Lower leg skin (tissue), 4 donors: ENCODE data around the gene IFNAR2. TPM values are rescaled to one million over a fixed set of nuclear protein-coding genes. Genes with fewer than 3 reads are reported as not detected.
"Not testable (repeated sequence)": the region's sequence is repeated elsewhere in the genome, so short reads cannot be mapped to it uniquely, and the experiment has no call there.

Experiments used
- DNase-seq, 2 donors: peaks; one replicate each; pipeline ENCODE4 v3.0.0-alpha.2; 2019; ENCODE audit warnings: low spot score in 2 of 2
- H3K4me3 ChIP-seq: fragments of 200-600 bp; sonication (generic); 2 replicates; pipeline ENCODE4 v1.5.1; 2017; ENCODE audit warnings: mild to moderate bottlenecking, low read depth; ENCODE audit not compliant: poor library complexity, severe bottlenecking
- CTCF ChIP-seq, 3 donors: fragments of 450-650 bp; IDR thresholded peaks; one replicate each; pipeline ENCODE4 v1.5.1; 2016; ENCODE audit warnings: antibody characterized with exemption in 3 of 3, mild to moderate bottlenecking in 3 of 3, moderate library complexity in 2 of 3
- POLR2A ChIP-seq, 2 donors: fragments of 450-650 bp; IDR thresholded peaks; one replicate each; pipeline ENCODE4 v1.6.1; 2016 to 2017; ENCODE audit warnings: antibody characterized with exemption in 2 of 2, mild to moderate bottlenecking in 1 of 2, moderate library complexity in 1 of 2
- WGBS, 2 donors: methylation state at CpG; one replicate each; pipeline ENCODE4 v1.1.5; 2018; 5-methylcytosine and 5-hydroxymethylcytosine counted together
- intact Hi-C: fragments of 100-400 bp; cut with DNase I; formaldehyde crosslinking; loops from one replicate; pipeline ENCODE4 v1.15.0; 2023; ENCODE audit warnings: low total_unique reads
- total RNA-seq, 4 donors: library from RNA; depleted of rRNA; stranded (reverse); fragments of >200 nt; gene quantifications; one replicate each; pipeline ENCODE4 v1.1.0, GENCODE V29; 2016

The IFNAR2 gene
- total RNA-seq, 4 donors from 2014 or later, result 2.7 to 14.2 (median 2.9) TPM

DNA sequence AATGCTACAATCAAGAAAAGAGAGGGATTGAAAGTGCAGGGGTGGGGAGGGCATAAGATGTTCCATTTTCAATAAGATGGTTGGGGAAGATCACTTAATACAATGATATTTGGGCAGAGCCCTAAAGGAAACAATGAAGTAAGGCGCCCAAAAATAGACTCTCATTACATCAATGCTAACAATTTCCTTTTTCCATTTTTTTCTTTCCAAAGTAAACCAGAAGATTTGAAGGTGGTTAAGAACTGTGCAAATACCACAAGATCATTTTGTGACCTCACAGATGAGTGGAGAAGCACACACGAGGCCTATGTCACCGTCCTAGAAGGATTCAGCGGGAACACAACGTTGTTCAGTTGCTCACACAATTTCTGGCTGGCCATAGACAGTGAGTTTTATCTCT lies 16.8 kb downstream of the IFNAR2 start:
- TF ChIP-seq CTCF (IDR thresholded peaks at IDR 0.05), result no peak
- no peak for TF ChIP-seq POLR2A (IDR thresholded peaks at IDR 0.05)
- no peak for DNase-seq
- no peak overlapping the region for H3K4me3 ChIP-seq
- intact Hi-C loops, result no loop called here
- 87 to 93% methylated on average over 5 of the region's 5 CpGs for WGBS, 2 donors

DNA sequence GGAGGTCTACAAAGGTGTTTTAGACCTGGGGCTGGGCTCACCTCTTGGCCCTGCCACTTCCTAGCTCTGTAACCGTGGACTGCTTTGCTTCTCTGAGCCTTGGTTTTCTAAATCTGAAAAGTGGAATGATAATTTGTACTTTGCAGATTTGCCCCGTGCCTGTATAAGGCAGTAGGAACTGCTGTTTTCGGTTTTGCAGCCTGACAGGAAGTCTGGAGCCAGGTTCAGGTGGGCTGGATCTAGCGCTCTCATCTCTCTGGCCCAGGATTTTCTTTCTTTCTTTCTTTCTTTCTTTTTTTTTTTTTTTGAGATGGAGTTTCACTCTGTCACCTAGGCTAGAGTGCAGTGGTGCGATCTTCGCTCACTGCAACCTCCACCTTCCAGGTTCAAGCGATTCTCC lies 17.2 kb downstream of the IFNAR2 start:
- H3K4me3 ChIP-seq, result no peak overlapping the region
- no peak for DNase-seq
- WGBS, 2 donors, result 93 to 96% methylated on average over 7 of the region's 7 CpGs
- intact Hi-C loops, result no loop called here
- TF ChIP-seq CTCF (IDR thresholded peaks at IDR 0.05) (no peak), POLR2A (IDR thresholded peaks at IDR 0.05) (no peak)

- H3K4me3 ChIP-seq, result no peak overlapping the region
- no peak for TF ChIP-seq POLR2A (IDR thresholded peaks at IDR 0.05)
- intact Hi-C loops, result no loop called here
- no peak for DNase-seq
- 57 to 65% methylated on average over 6 of the region's 6 CpGs for WGBS, 2 donors
Measured at GRCh38 chr21:33247599-33247998, 17.9 kb downstream of the IFNAR2 start.

GRCh38 chr21:33249331-33250002 lies 19.7 kb downstream of the IFNAR2 start:
- WGBS, 2 donors, result 86 to 93% methylated on average over 7 of the region's 7 CpGs
- no peak for DNase-seq
- no peak for TF ChIP-seq CTCF (IDR thresholded peaks at IDR 0.05)
- intact Hi-C loops, result no loop called here
- H3K4me3 ChIP-seq, result no peak overlapping the region

DNA sequence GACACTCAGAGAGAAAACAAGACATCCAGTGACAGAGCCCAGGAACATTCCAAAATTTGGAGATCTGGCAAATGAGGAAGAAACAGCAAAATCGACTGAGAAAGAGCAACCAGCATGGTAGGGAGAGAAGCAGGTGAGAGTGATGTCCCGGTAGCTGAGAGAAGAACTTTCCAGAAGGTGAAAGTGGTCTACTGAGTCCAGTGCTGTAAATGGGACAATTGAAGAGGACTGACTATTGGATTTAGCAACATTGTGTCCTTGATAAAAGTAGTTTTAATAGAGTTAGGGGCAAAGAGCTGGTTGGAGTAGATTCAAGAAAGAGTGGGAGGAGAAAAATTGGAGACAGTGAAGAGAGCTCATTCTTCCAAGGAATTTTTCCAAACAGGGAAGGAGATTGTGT lies 21.4 kb downstream of the IFNAR2 start:
- TF ChIP-seq CTCF (IDR thresholded peaks at IDR 0.05), result no peak
- no peak for TF ChIP-seq POLR2A (IDR thresholded peaks at IDR 0.05)
- no peak overlapping the region for H3K4me3 ChIP-seq
- intact Hi-C loops, result no loop called here
- 88 to 91% methylated on average over 2 of the region's 2 CpGs for WGBS, 2 donors
- DNase-seq, result no peak

- H3K4me3 ChIP-seq, DNase-seq, intact Hi-C loops: not testable (repeated sequence)
- 91 to 93% methylated on average over 6 of the region's 6 CpGs for WGBS, 2 donors
Measured at GRCh38 chr21:33253382-33253781, 23.6 kb downstream of the IFNAR2 start.

DNA sequence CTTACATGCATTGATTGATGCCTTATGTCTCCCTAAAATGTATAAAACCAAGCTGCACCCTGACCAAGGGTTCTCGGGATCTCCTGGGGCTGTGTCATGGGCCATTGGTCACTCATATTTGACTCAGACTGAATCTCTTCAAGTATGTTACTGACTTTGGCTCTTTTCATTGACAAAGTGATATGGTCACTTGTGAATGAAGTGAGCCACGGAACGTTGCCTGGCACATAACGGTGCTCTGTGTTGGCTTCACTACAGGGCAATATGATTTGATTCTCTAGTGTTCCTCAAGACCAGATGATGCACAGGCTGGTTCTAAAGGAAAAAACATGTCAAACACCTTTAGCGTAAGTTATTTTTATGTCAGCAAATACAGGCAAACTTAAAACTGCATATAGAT lies 25.0 kb downstream of the IFNAR2 start:
- TF ChIP-seq POLR2A (IDR thresholded peaks at IDR 0.05) (no peak), CTCF (IDR thresholded peaks at IDR 0.05) (no peak)
- DNase-seq, result no peak
- intact Hi-C loops, result no loop called here
- WGBS, 2 donors, result 90 to 94% methylated on average over 5 of the region's 5 CpGs
- H3K4me3 ChIP-seq, result no peak overlapping the region
